VCaP (cell line): Measurements from ENCODE around the gene HOXB2.
"Not testable (repeated sequence)": the region's sequence is repeated elsewhere in the genome, so short reads cannot be mapped to it uniquely, and the experiment has no call there.

Experiments used
- H3K27ac ChIP-seq: fragments of 450-650 bp; 2 replicates; pipeline ENCODE4 v1.5.1; 2017
- CTCF ChIP-seq: fragments of 450-650 bp; conservative IDR thresholded peaks from 2 replicates; pipeline ENCODE4 v1.5.1; 2017; ENCODE audit warnings: mild to moderate bottlenecking, moderate library complexity

Gene HOXB2

GRCh38 chr17:48539177-48539576 lies 5.7 kb downstream of the HOXB2 start:
- TF ChIP-seq CTCF: no peak
- H3K27ac ChIP-seq: no peak overlapping the region

- H3K27ac ChIP-seq: no peak overlapping the region
- no peak for TF ChIP-seq CTCF
Measured at GRCh38 chr17:48537316-48537715, 7.6 kb downstream of the HOXB2 start.

GRCh38 chr17:48535793-48536559 lies 8.9 kb downstream of the HOXB2 start:
- H3K27ac ChIP-seq: not testable (repeated sequence)

- no peak overlapping the region for H3K27ac ChIP-seq
- no peak for TF ChIP-seq CTCF
Measured at GRCh38 chr17:48532261-48532660, 12.6 kb downstream of the HOXB2 start.

GRCh38 chr17:48530887-48531272 lies 14.0 kb downstream of the HOXB2 start, which contains the start of gene HOXB1:
Gene HOXB1 (minus strand): TSS chr17:48531011. CDS start chr17:48530904, 107 bp downstream.
- no peak for TF ChIP-seq CTCF
- no peak within 1 kb of the TSS for H3K27ac ChIP-seq

GRCh38 chr17:48530208-48530886 lies 14.6 kb downstream of the HOXB2 start:
- TF ChIP-seq CTCF: no peak
- H3K27ac ChIP-seq: no peak overlapping the region

GRCh38 chr17:48529683-48530009 lies 15.3 kb downstream of the HOXB2 start:
- no peak for TF ChIP-seq CTCF
- no peak overlapping the region for H3K27ac ChIP-seq

GRCh38 chr17:48528936-48529682 lies 15.8 kb downstream of the HOXB2 start:
- TF ChIP-seq CTCF: no peak
- H3K27ac ChIP-seq: no peak overlapping the region
